DND-41 (cell line): Measurements from ENCODE around the gene SLC6A18.

Experiments
- CTCF ChIP-seq: IDR thresholded peaks from 2 replicates; pipeline ENCODE4 v1.5.1; 2012; ENCODE audit warnings: borderline replicate concordance, low read length, moderate library complexity, mild to moderate bottlenecking; ENCODE audit not compliant: poor library complexity, severe bottlenecking; ENCODE audit errors: extremely low read depth
- EZH2 ChIP-seq: IDR thresholded peaks from 3 replicates; pipeline ENCODE4 v1.6.1; 2012; ENCODE audit warnings: borderline replicate concordance, low read depth, mild to moderate bottlenecking, moderate library complexity, low read length, inconsistent platforms; ENCODE audit not compliant: severe bottlenecking

- no peak for TF ChIP-seq CTCF
- no peak for TF ChIP-seq EZH2
Observed at GRCh38 chr5:1207555-1207954, 17.6 kb upstream of the SLC6A18 start.
